HepG2 (cell line): Measurements from ENCODE around the gene GRIN2D. TPM values are rescaled to one million over a fixed set of nuclear protein-coding genes. Genes with fewer than 3 reads are reported as not detected.

Experiments
- ATAC-seq: fragments of 200-7000 bp; cut with Tn5 transposase; 3 replicates; pipeline ENCODE4 v1.9.1; 2020; ENCODE audit warnings: mild to moderate bottlenecking, moderate library complexity
- BruUV-seq: library from RNA; stranded (reverse); fragments of 400-500 nt; replicated peaks from 2 replicates; lab custom pipeline; 2021; lab: Mats Ljungman, UMichigan
- CTCF ChIA-PET: fragments of 300-600 bp; formaldehyde crosslinking; extraction: SDS; loops from one replicate; lab custom pipeline; 2021; ENCODE audit warnings: low total read pairs, inconsistent platforms, low intra/inter-chr PET ratio; lab: Yijun Ruan, JAX
- POLR2A ChIA-PET: fragments of 350-600 bp; sonication (Branson Sonifier 250); formaldehyde crosslinking; loops from one replicate; lab custom pipeline; 2020; ENCODE audit warnings: antibody characterized with exemption, inconsistent platforms; lab: Yijun Ruan, JAX
- DNase-seq: peaks from one replicate; pipeline ENCODE4 v3.0.0-alpha.2; 2015; ENCODE audit warnings: low spot score
- FAIRE-seq: peaks from 3 replicates; lab custom pipeline; 2011; peaks lifted over from hg19 to GRCh38; lab: Jason Lieb, UNC
- H2AFZ ChIP-seq: one replicate; pipeline ENCODE4 v1.6.1; 2011; ENCODE audit warnings: low read length, inconsistent platforms
- H3K27ac ChIP-seq: fragments of 300-600 bp; 3 replicates; pipeline ENCODE4 v1.8.0; 2011; ENCODE audit warnings: mixed run types, mild to moderate bottlenecking, mixed read lengths, low read length, inconsistent platforms; ENCODE audit not compliant: insufficient read depth; ENCODE audit errors: extremely low read length
- H3K27me3 ChIP-seq, 2 experiments: fragments of 200-600 bp in 1 of 2; 2 replicates in 1 of 2; 3 replicates in 1 of 2; pipeline versions ENCODE4 v1.6.0 to v1.8.0; 2011; ENCODE audit warnings: low read length in 2 of 2, mild to moderate bottlenecking in 2 of 2, moderate library complexity in 2 of 2, inconsistent platforms in 1 of 2; ENCODE audit not compliant: insufficient read depth in 2 of 2, control insufficient read depth in 1 of 2
- H3K36me3 ChIP-seq, 2 experiments: fragments of 200-600 bp in 1 of 2; replicated peaks in 1 of 2; 2 replicates in 1 of 2; 3 replicates in 1 of 2; pipeline versions ENCODE4 v1.5.1 to v1.8.0; 2011; ENCODE audit warnings: low read length in 2 of 2, inconsistent platforms in 1 of 2; ENCODE audit not compliant: insufficient read depth in 2 of 2, control insufficient read depth in 1 of 2
- H3K4me1 ChIP-seq: 2 replicates; pipeline ENCODE4 v1.5.1; 2012; ENCODE audit warnings: low read length, inconsistent platforms; ENCODE audit not compliant: insufficient read depth
- H3K4me2 ChIP-seq: 2 replicates; pipeline ENCODE4 v1.6.0; 2011; ENCODE audit warnings: low read depth, low read length, inconsistent platforms
- H3K4me3 ChIP-seq, 3 experiments: fragments of 200-600 bp in 1 of 3; sonication (generic), shearing (Covaris generic) in 1 of 3; replicated peaks in 1 of 3; 2 replicates each; pipeline ENCODE4 v1.5.1; 2011 to 2016; ENCODE audit warnings: low read length in 3 of 3, inconsistent platforms in 2 of 3, low read depth in 2 of 3, mild to moderate bottlenecking in 2 of 3, control low read depth in 1 of 3, mixed read lengths in 1 of 3; ENCODE audit not compliant: insufficient read depth in 1 of 3
- H3K79me2 ChIP-seq: one replicate; pipeline ENCODE4 v1.6.1; 2011; ENCODE audit warnings: low read length, inconsistent platforms; ENCODE audit not compliant: insufficient read depth
- H3K9ac ChIP-seq: 2 replicates; pipeline ENCODE4 v1.6.0; 2011; ENCODE audit warnings: mild to moderate bottlenecking, low read depth, low read length, inconsistent platforms; ENCODE audit not compliant: insufficient read depth
- H3K9me3 ChIP-seq: 2 replicates; pipeline ENCODE4 v1.5.1; 2012; ENCODE audit warnings: mild to moderate bottlenecking, low read length
- H4K20me1 ChIP-seq: 2 replicates; pipeline ENCODE4 v1.6.0; 2011; ENCODE audit warnings: inconsistent platforms, mild to moderate bottlenecking, low read length, moderate library complexity; ENCODE audit not compliant: insufficient read depth
- TEAD3 ChIP-seq: optimal IDR thresholded peaks from 2 replicates; pipeline ENCODE3; 2016; ENCODE audit warnings: borderline replicate concordance
- WGBS: methylation state at CpG from one replicate; pipeline ENCODE4 v1.1.6; 2017; ENCODE audit warnings: low lambda C conversion rate; 5-methylcytosine and 5-hydroxymethylcytosine counted together
- in situ Hi-C: cut with HindIII; loops from 2 replicates; pipeline ENCODE4 v1.10.0; 2017; ENCODE audit warnings: low pct_unique_long_range_greater_than_20kb; ENCODE audit not compliant: extremely low pct_ligation_motif_present
- intact Hi-C: fragments of 100-400 bp; cut with micrococcal nuclease; formaldehyde crosslinking; loops from one replicate; pipeline ENCODE4 v1.10.0; 2022; ENCODE audit not compliant: unreplicated experiment
- polyA plus RNA-seq, 8 experiments: library from polyadenylated mRNA; depleted of rRNA in 3 of 8; stranded (reverse) in 7 of 8; unstranded in 1 of 8; fragments of >200 nt; fragmentation: Illumina TruSeq in 4 of 8; extraction: Trizol in 4 of 8; gene quantifications; 2 replicates each; pipeline versions ENCODE4 v1.2.1 to v1.2.3, GENCODE V29; 2011 to 2016; ENCODE audit warnings: low read depth in 4 of 8, missing spikeins in 1 of 8, mixed read lengths in 1 of 8; ENCODE audit not compliant: insufficient read depth in 1 of 8
- total RNA-seq, 5 experiments: library from RNA; depleted of rRNA; stranded (reverse); fragments of >200 nt; fragmentation: Illumina TruSeq; extraction: Trizol; gene quantifications; 2 replicates each; pipeline ENCODE4 v1.2.3, GENCODE V29; 2016; ENCODE audit warnings: low read depth in 1 of 5
- TF ChIP-seq, protein P1 (sequence below): sonication (generic); formaldehyde crosslinking; IDR thresholded peaks from 2 replicates; pipeline ENCODE4 v1.5.1; 2020; ENCODE audit warnings: missing genetic modification reagents, mild to moderate bottlenecking, borderline replicate concordance
- TF ChIP-seq, protein P2 (sequence below): sonication (generic); formaldehyde crosslinking; IDR thresholded peaks from 2 replicates; pipeline ENCODE4 v1.5.0; 2020; ENCODE audit warnings: mild to moderate bottlenecking, missing genetic modification reagents

GRIN2D gene
- total and polyA plus RNA-seq, 2 of the 13 experiments (the other 11 are each of a cell fraction or from before 2014, with no cell fraction given): 0.02 to 0.13 TPM

DNA sequence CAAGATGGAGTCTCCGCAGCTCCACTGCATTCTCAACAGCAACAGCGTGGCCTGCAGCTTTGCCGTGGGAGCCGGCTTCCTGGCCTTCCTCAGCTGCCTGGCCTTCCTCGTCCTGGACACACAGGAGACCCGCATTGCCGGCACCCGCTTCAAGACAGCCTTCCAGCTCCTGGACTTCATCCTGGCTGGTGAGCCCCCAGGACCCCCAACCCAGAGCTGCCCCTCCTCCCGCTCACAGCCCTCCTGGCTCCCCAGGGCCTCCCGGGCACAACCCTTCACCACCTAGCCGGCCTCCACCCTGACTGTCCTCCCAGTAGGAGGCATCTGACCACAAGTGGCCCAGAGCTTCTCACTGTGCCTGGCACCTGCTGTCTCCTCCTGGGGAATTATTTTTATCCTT, 19.9 kb upstream of the GRIN2D start:
- Histone ChIP-seq H3K27ac (no peak overlapping the region), H3K4me2 (no peak overlapping the region), H3K27me3 (no peaks in the 10 kb centered on the region), H3K36me3 (no peaks in the 10 kb centered on the region), H3K4me1 (peaks cover 41% of the 10 kb centered on the region), H3K4me3 (no peak overlapping the region), H2AFZ (no peak overlapping the region), H3K79me2 (no peaks in the 10 kb centered on the region)
- ATAC-seq: no peak
- no TSS peak for BruUV-seq
- ChIA-PET POLR2A (interaction anchor here (1.2 kb wide), 1 partner anchor 10 kb away, joined by 3 read pairs; the partner anchor contains the start of genes SYNGR4 and TMEM143), CTCF (no interaction called here)
- TF ChIP-seq, protein P1, sequence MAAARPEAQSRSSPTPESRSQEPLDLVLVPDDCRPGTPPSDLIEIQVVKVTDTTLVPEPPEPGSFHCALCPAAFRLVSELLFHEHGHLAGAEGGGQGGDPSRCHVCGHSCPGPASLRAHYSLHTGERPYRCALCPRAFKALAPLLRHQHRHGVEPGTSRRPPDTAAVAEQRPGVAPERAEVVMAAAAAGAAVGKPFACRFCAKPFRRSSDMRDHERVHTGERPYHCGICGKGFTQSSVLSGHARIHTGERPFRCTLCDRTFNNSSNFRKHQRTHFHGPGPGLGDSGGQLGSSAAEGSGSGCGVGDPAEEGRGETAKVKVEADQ (CRISPR knock-in tag): no peak
- TF ChIP-seq, protein P2, sequence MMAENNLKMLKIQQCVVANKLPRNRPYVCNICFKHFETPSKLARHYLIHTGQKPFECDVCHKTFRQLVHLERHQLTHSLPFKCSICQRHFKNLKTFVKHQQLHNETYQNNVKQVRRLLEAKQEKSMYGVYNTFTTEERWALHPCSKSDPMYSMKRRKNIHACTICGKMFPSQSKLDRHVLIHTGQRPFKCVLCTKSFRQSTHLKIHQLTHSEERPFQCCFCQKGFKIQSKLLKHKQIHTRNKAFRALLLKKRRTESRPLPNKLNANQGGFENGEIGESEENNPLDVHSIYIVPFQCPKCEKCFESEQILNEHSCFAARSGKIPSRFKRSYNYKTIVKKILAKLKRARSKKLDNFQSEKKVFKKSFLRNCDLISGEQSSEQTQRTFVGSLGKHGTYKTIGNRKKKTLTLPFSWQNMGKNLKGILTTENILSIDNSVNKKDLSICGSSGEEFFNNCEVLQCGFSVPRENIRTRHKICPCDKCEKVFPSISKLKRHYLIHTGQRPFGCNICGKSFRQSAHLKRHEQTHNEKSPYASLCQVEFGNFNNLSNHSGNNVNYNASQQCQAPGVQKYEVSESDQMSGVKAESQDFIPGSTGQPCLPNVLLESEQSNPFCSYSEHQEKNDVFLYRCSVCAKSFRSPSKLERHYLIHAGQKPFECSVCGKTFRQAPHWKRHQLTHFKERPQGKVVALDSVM: peak; percentile 18; the same call in 1 of the 2 replicates
- TF ChIP-seq, all 625 proteins: peak for 1
- Histone ChIP-seq H4K20me1 (no peaks in the 10 kb centered on the region), H3K9ac (no peak overlapping the region), H3K9me3 (no peaks in the 10 kb centered on the region)
- DNase-seq (no peak), FAIRE-seq (no peak)
- WGBS: 91% methylated on average over 11 of the region's 11 CpGs
- intact Hi-C loops (no loop called here), in situ Hi-C loops (no loop called here)

DNA sequence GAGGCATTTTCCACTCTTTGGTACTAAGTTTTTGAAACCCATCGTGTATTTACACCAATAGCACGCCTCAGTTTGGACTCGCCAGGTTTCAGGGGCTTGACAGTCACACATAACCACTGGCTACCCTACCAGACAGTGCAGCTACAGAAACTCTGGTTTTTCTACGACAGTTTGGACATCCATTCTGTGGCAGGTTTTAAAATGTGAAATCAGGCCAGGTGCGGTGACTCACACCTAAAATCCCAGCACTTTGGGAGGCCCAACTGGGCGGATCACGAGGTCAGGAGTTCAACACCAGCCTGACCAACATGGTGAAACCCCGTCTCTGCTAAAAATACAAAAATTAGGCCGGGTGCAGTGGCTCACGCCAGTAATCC, 15.3 kb upstream of the GRIN2D start:
- no peak for DNase-seq
- H3K27ac ChIP-seq: no peak overlapping the region
- in situ Hi-C loops: no loop called here
- H3K4me3 ChIP-seq: no peak overlapping the region
- no peak overlapping the region for H3K4me2 ChIP-seq
- 92% methylated on average over 10 of the region's 10 CpGs for WGBS
- no peak for TF ChIP-seq TEAD3 (CRISPR knock-in tag)
- TF ChIP-seq, all 625 proteins: peak for 0
- Histone ChIP-seq H3K4me1 (peaks cover 3% of the 10 kb centered on the region), H3K27me3 (no peaks in the 10 kb centered on the region), H3K36me3 (peaks cover 3 to 6% of the 10 kb centered on the region in 2 experiments; a peak in 4 of 5 replicates), H3K9ac (no peak overlapping the region), H4K20me1 (no peaks in the 10 kb centered on the region), H2AFZ (no peak overlapping the region), H3K9me3 (no peaks in the 10 kb centered on the region), H3K79me2 (no peaks in the 10 kb centered on the region)
- BruUV-seq: no TSS peak
- ChIA-PET POLR2A (no interaction called here), CTCF (no interaction called here)
- no peak for FAIRE-seq
- intact Hi-C loops: no loop called here
- ATAC-seq: no peak
